Naive thymus-derived CD4-positive, alpha-beta T cell (primary cell): ENCODE results near the gene PTGIS. TPM values are rescaled to one million over a fixed set of nuclear protein-coding genes. Genes with fewer than 3 reads are reported as not detected.

Experiments
- ATAC-seq: fragments of 150-1000 bp; cut with Tn5 transposase; 2 replicates; pipeline ENCODE4 v1.10.0; 2021; ENCODE audit warnings: mild to moderate bottlenecking, moderate library complexity
- CTCF ChIA-PET: fragments of 350-600 bp; sonication (Branson Sonifier 250); formaldehyde crosslinking; loops from one replicate; lab custom pipeline; 2021; ENCODE audit warnings: antibody characterized with exemption; lab: Charles Lee
- POLR2A ChIA-PET: fragments of 350-600 bp; sonication (Branson Sonifier 250); formaldehyde crosslinking; loops from one replicate; lab custom pipeline; 2021; ENCODE audit warnings: antibody characterized with exemption, inconsistent platforms; lab: Charles Lee
- DNase-seq, 9 donors: peaks; one replicate each; pipeline versions ENCODE4 v3.0.0 to v3.0.0-alpha.2; 2020 to 2022; ENCODE audit warnings: mixed read lengths in 1 of 9
- H3K27ac ChIP-seq: one replicate; pipeline ENCODE4 v1.7.0; 2013; ENCODE audit warnings: mild to moderate bottlenecking, low read depth, low read length, moderate library complexity
- H3K27me3 ChIP-seq, 2 donors: one replicate each; pipeline ENCODE4 v1.7.0; 2013; ENCODE audit warnings: low read length in 2 of 2, mild to moderate bottlenecking in 2 of 2, moderate library complexity in 2 of 2; ENCODE audit not compliant: control insufficient read depth in 2 of 2, insufficient read depth in 2 of 2
- H3K36me3 ChIP-seq, 3 experiments: 1 replicate in 2 of 3; 2 replicates in 1 of 3; pipeline ENCODE4 v1.7.0; 2013; ENCODE audit warnings: low read length in 3 of 3, mild to moderate bottlenecking in 3 of 3, moderate library complexity in 1 of 3; ENCODE audit not compliant: insufficient read depth in 3 of 3, control insufficient read depth in 2 of 3
- H3K4me1 ChIP-seq, 2 donors: one replicate each; pipeline ENCODE4 v1.7.0; 2013; ENCODE audit warnings: low read length in 2 of 2, mild to moderate bottlenecking in 2 of 2, moderate library complexity in 1 of 2; ENCODE audit not compliant: control insufficient read depth in 2 of 2, insufficient read depth in 2 of 2
- H3K4me3 ChIP-seq: 2 replicates; pipeline ENCODE4 v1.7.0; 2013; ENCODE audit warnings: mild to moderate bottlenecking, low read length
- H3K9me3 ChIP-seq, 3 experiments: 1 replicate in 2 of 3; 2 replicates in 1 of 3; pipeline ENCODE4 v1.7.0; 2013; ENCODE audit warnings: low read length in 3 of 3; ENCODE audit not compliant: control insufficient read depth in 2 of 3
- H3K27ac Mint-ChIP-seq, 9 donors: one replicate each; pipeline ENCODE4 v1.8.0; 2020 to 2022; ENCODE audit warnings: mixed read lengths in 9 of 9, mild to moderate bottlenecking in 8 of 9, moderate library complexity in 5 of 9, inconsistent platforms in 2 of 9
- H3K27me3 Mint-ChIP-seq, 5 donors: one replicate each; pipeline ENCODE4 v1.8.0; 2021 to 2022; ENCODE audit warnings: mixed read lengths in 5 of 5, mild to moderate bottlenecking in 1 of 5
- H3K36me3 Mint-ChIP-seq, 5 donors: one replicate each; pipeline ENCODE4 v1.8.0; 2020 to 2022; ENCODE audit warnings: mixed read lengths in 5 of 5, mild to moderate bottlenecking in 3 of 5, inconsistent platforms in 1 of 5
- H3K4me1 Mint-ChIP-seq, 7 donors: one replicate each; pipeline ENCODE4 v1.8.0; 2020 to 2022; ENCODE audit warnings: mixed read lengths in 7 of 7, mild to moderate bottlenecking in 3 of 7, inconsistent platforms in 1 of 7
- H3K4me3 Mint-ChIP-seq, 10 donors: one replicate each; pipeline ENCODE4 v1.8.0; 2020 to 2022; ENCODE audit warnings: mild to moderate bottlenecking in 10 of 10, mixed read lengths in 10 of 10, moderate library complexity in 6 of 10, inconsistent platforms in 2 of 10
- H3K9me3 Mint-ChIP-seq, 11 donors: one replicate each; pipeline ENCODE4 v1.8.0; 2020 to 2022; ENCODE audit warnings: mixed read lengths in 11 of 11, mild to moderate bottlenecking in 4 of 11, inconsistent platforms in 1 of 11, moderate library complexity in 1 of 11
- intact Hi-C, 2 donors: fragments of 100-400 bp; cut with micrococcal nuclease; formaldehyde crosslinking; loops; one replicate each; pipeline ENCODE4 v1.15.1; 2023
- polyA plus RNA-seq, 2 donors: library from polyadenylated mRNA; unstranded; fragments of 300-500 nt; fragmentation: Illumina TruSeq; gene quantifications; one replicate each; pipeline ENCODE4 v1.2.3, GENCODE V29; 2021
- total RNA-seq, 6 experiments: library from RNA in 5 of 6; stranded (reverse) in 5 of 6; gene quantifications; 1 replicate in 5 of 6; 2 replicates in 1 of 6; pipeline ENCODE4 v1.2.3 and lab custom pipeline; 2021 to 2026

PTGIS gene
- total and polyA plus RNA-seq, 7 experiments from 2014 or later, result 12.5 TPM; not detected in 6

GRCh38 chr20:49518576-49518975 is 49.4 kb downstream of the PTGIS start:
- H3K9me3 ChIP-seq, result no peaks in the 10 kb centered on the region
- Mint-ChIP-seq H3K9me3 (peaks cover 0 to 10% (median 4%) of the 10 kb centered on the region in 11 donors), H3K27me3 (peaks cover 8 to 37% (median 20%) of the 10 kb centered on the region in 5 donors), H3K4me1 (peaks cover 0 to 4% (median 0%) of the 10 kb centered on the region in 7 donors), H3K36me3 (peaks cover 0 to 9% (median 3%) of the 10 kb centered on the region in 5 donors), H3K27ac (no peak overlapping the region), H3K4me3 (no peak overlapping the region)
- H3K27ac ChIP-seq, result no peak overlapping the region
- H3K4me1 ChIP-seq, result no peaks in the 10 kb centered on the region
- peak; percentile 45 for ATAC-seq
- no peaks in the 10 kb centered on the region for H3K27me3 ChIP-seq
- no peak for DNase-seq
- ChIA-PET POLR2A (no interaction called here), CTCF (no interaction called here)
- no peaks in the 10 kb centered on the region for H3K36me3 ChIP-seq
- intact Hi-C loops, result no loop called here
- no peak overlapping the region for H3K4me3 ChIP-seq

- intact Hi-C loops, result no loop called here
- ChIA-PET POLR2A (no interaction called here), CTCF (no interaction called here)
These were observed 50.2 kb downstream of the PTGIS start for GRCh38 chr20:49517805-49518100.

DNA sequence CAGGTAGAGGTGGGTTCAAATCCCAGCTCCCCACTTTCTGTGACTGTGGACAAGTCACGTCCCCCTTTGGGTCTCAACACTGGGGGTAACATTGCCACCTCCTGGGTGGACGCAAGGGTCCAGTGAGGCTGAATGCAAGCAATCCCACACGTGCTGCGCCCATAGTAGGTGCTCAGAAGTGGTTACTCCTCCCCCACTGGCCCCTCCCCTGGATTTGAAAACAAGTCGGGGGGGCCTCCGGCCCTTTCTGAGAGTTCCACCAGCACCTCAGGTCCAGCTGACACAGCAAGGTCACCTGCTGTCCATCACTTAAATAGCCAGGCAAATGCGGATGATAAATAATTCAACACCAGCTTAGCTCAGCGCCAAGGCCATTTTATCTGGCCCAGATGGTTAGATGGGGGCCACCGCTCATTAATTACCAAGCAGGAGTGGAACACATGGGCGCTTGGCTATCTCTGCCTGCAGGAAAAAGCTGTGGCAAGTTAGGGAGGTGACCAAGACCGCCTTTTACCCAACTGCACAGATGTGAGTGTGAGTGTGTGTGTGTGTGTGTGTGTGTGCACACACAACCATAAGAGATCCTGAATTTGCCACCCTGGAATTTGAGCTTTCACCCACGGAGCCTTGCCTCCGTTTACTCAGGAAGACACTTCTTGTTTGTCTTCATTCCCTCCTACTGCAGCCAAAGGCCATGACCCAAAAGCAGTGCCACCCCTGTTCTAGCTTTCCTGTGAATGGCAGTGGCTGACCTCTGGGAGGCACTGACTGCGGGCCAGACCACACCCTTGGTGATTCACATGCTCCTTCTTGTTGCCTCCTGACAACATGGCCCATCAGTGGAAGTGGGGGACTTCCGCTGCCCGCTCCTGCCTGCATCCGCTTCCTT is 50.8 kb downstream of the PTGIS start:
- no peak for ATAC-seq
- Histone ChIP-seq H3K27ac (no peak overlapping the region), H3K9me3 (no peaks in the 10 kb centered on the region), H3K4me1 (no peaks in the 10 kb centered on the region), H3K27me3 (no peaks in the 10 kb centered on the region), H3K36me3 (no peaks in the 10 kb centered on the region), H3K4me3 (no peak overlapping the region)
- DNase-seq, result no peak
- H3K36me3 Mint-ChIP-seq, result peaks cover 0 to 6% (median 0%) of the 10 kb centered on the region in 5 donors
- no peak overlapping the region for H3K4me3 Mint-ChIP-seq
- H3K9me3 Mint-ChIP-seq, result peaks cover 0 to 5% (median 0%) of the 10 kb centered on the region in 11 donors
- ChIA-PET POLR2A (no interaction called here), CTCF (no interaction called here)
- H3K27ac Mint-ChIP-seq, result no peak overlapping the region
- peaks cover 0 to 4% (median 0%) of the 10 kb centered on the region in 7 donors for H3K4me1 Mint-ChIP-seq
- intact Hi-C loops, result no loop called here
- H3K27me3 Mint-ChIP-seq, result peaks cover 5 to 34% (median 15%) of the 10 kb centered on the region in 5 donors

More at GRCh38 chr20:49517805-49518100, 50.2 kb downstream of the PTGIS start:
- Mint-ChIP-seq H3K27ac (no peak overlapping the region), H3K27me3 (peaks cover 8 to 37% (median 19%) of the 10 kb centered on the region in 5 donors), H3K4me1 (peaks cover 0 to 4% (median 0%) of the 10 kb centered on the region in 7 donors), H3K36me3 (peaks cover 0 to 8% (median 0%) of the 10 kb centered on the region in 5 donors), H3K4me3 (no peak overlapping the region), H3K9me3 (peaks cover 0 to 6% (median 0%) of the 10 kb centered on the region in 11 donors)
- ATAC-seq (no peak), DNase-seq (no peak)
- Histone ChIP-seq H3K4me3 (no peak overlapping the region), H3K27me3 (no peaks in the 10 kb centered on the region), H3K4me1 (no peaks in the 10 kb centered on the region), H3K27ac (no peak overlapping the region), H3K36me3 (no peaks in the 10 kb centered on the region), H3K9me3 (no peaks in the 10 kb centered on the region)

DNA sequence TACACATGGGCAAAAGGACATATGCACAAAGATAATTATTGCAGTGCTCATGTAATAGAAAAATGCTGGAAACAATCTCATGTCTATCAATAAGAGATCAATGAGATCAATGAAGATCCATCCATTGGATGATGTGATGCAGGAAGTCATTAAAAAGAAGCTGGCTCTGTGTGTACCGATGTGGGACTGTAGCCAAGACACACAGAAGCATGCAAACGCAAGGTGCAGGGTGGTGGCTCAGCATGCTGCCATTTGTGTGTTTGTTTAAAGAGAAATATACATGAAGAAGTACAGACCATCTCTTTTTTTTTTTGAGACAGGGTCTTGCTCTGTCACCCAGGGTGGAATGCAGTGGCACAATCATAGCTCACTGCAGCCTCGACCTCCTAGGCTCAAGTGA is 52.4 kb downstream of the PTGIS start:
- no peaks in the 10 kb centered on the region for H3K27me3 ChIP-seq
- ATAC-seq (no peak), DNase-seq (no peak)
- no peak overlapping the region for H3K27ac ChIP-seq
- ChIA-PET CTCF (interaction anchor here (0.6 kb wide), 1 partner anchor 23 kb away, joined by 4 read pairs; no protein-coding TSS in a partner anchor), POLR2A (no interaction called here)
- no peaks in the 10 kb centered on the region for H3K9me3 ChIP-seq
- no peak overlapping the region for H3K4me3 ChIP-seq
- H3K4me1 Mint-ChIP-seq, result peaks cover 0 to 4% (median 0%) of the 10 kb centered on the region in 7 donors
- intact Hi-C loops, result no loop called here
- H3K4me1 ChIP-seq, result no peaks in the 10 kb centered on the region
- H3K9me3 Mint-ChIP-seq, result no peaks in the 10 kb centered on the region
- no peak overlapping the region for H3K27ac Mint-ChIP-seq
- peaks cover 6 to 33% (median 11%) of the 10 kb centered on the region in 5 donors for H3K27me3 Mint-ChIP-seq
- no peaks in the 10 kb centered on the region for H3K36me3 ChIP-seq
- H3K4me3 Mint-ChIP-seq, result no peak overlapping the region
- H3K36me3 Mint-ChIP-seq, result no peaks in the 10 kb centered on the region

- Mint-ChIP-seq H3K36me3 (no peaks in the 10 kb centered on the region), H3K9me3 (no peaks in the 10 kb centered on the region), H3K27ac (no peak overlapping the region), H3K27me3 (peaks cover 11 to 33% (median 20%) of the 10 kb centered on the region in 5 donors), H3K4me1 (peaks cover 0 to 3% (median 0%) of the 10 kb centered on the region in 7 donors), H3K4me3 (no peak overlapping the region)
- DNase-seq, result no peak
- H3K27ac ChIP-seq, result no peak overlapping the region
- H3K4me3 ChIP-seq, result no peak overlapping the region
- no peaks in the 10 kb centered on the region for H3K36me3 ChIP-seq
- no peaks in the 10 kb centered on the region for H3K27me3 ChIP-seq
- ChIA-PET POLR2A (no interaction called here), CTCF (no interaction called here)
- H3K4me1 ChIP-seq, result no peaks in the 10 kb centered on the region
- no peaks in the 10 kb centered on the region for H3K9me3 ChIP-seq
- intact Hi-C loops, result no loop called here
- ATAC-seq, result no peak
These were observed 54.4 kb downstream of the PTGIS start for GRCh38 chr20:49513517-49513916.

DNA sequence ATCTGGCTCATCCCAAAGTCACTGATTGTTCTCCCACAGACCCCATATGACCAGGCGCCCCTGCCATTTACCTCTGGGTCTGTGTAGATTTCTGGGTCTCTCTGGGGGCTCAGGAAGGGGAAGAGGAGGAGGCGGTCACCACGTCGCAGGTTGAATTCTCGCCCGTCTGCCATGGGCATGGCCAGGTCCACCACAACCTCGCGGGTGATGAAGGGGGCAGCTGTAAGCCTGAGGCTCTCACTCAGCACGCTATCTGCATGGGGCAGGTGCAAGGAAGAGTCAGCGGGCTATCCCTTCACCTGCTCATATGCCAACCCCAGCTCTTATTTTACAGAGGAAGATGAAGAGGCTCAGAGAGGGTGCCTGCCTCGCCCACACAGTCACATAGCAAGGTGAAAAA is 54.9 kb downstream of the PTGIS start:
- Histone ChIP-seq H3K4me3 (no peak overlapping the region), H3K27me3 (no peaks in the 10 kb centered on the region), H3K36me3 (no peaks in the 10 kb centered on the region), H3K9me3 (no peaks in the 10 kb centered on the region), H3K27ac (no peak overlapping the region), H3K4me1 (no peaks in the 10 kb centered on the region)
- peaks cover 0 to 5% (median 0%) of the 10 kb centered on the region in 7 donors for H3K4me1 Mint-ChIP-seq
- intact Hi-C loops, result no loop called here
- H3K4me3 Mint-ChIP-seq, result no peak overlapping the region
- no peaks in the 10 kb centered on the region for H3K9me3 Mint-ChIP-seq
- H3K36me3 Mint-ChIP-seq, result no peaks in the 10 kb centered on the region
- CTCF ChIA-PET, result no interaction called here
- H3K27ac Mint-ChIP-seq, result no peak overlapping the region
- ATAC-seq (no peak), DNase-seq (no peak)
- POLR2A ChIA-PET, result no interaction called here
- peaks cover 14 to 36% (median 20%) of the 10 kb centered on the region in 5 donors for H3K27me3 Mint-ChIP-seq
